Measurements from ENCODE around the gene RNF141.

The RNF141 gene

GRCh38 chr11:10496296-10496936 is 44.6 kb downstream of the RNF141 start:
- Histone ChIP-seq H3K36me3 (ENCODE audit: control insufficient read depth in 2 of 2, insufficient read depth in 1 of 2, low read length in 2 of 2) (peaks cover 0 to 12% of the 10 kb centered on the region in 2 experiments; a peak in 1 of 3 replicates), H3K27ac (ENCODE audit: extremely low read depth, low read depth, low read length) (no peak overlapping the region), H3K4me3 (ENCODE audit: low read depth, low read length) (no peak overlapping the region), H3K4me1 (ENCODE audit: control insufficient read depth, insufficient read depth, low read length) (no peaks in the 10 kb centered on the region), H3K9me3 (ENCODE audit: control insufficient read depth, insufficient read depth, low read depth, low read length) (no peaks in the 10 kb centered on the region)
- no peak for TF ChIP-seq ZNF530 (tag by site-specific recombination; IDR thresholded peaks at IDR 0.05; ENCODE audit: low read depth)
- TF ChIP-seq ZNF580 (tag by site-specific recombination; IDR thresholded peaks at IDR 0.05), result no peak
- TF ChIP-seq SP7 (tag by site-specific recombination; IDR thresholded peaks at IDR 0.05), result no peak
- POLR2A ChIA-PET, result no interaction called here
- CTCF ChIA-PET, result no interaction called here

- Histone ChIP-seq H3K4me1 (ENCODE audit: control insufficient read depth, insufficient read depth, low read length) (no peaks in the 10 kb centered on the region), H3K4me3 (ENCODE audit: low read depth, low read length) (no peak overlapping the region), H3K27ac (ENCODE audit: extremely low read depth, low read depth, low read length) (no peak overlapping the region), H3K36me3 (ENCODE audit: control insufficient read depth in 2 of 2, insufficient read depth in 1 of 2, low read length in 2 of 2) (peaks cover 0 to 9% of the 10 kb centered on the region in 2 experiments; a peak in 1 of 3 replicates), H3K9me3 (ENCODE audit: control insufficient read depth, insufficient read depth, low read depth, low read length) (no peaks in the 10 kb centered on the region)
- ChIA-PET POLR2A (no interaction called here), CTCF (no interaction called here)
- TF ChIP-seq ZBTB11 (tag by site-specific recombination; conservative IDR thresholded peaks at IDR 0.05; ENCODE audit: low read depth) (no peak), KLF17 (tag by site-specific recombination; IDR thresholded peaks at IDR 0.05) (no peak)
Measured at GRCh38 chr11:10495464-10495786, 45.6 kb downstream of the RNF141 start.

- H3K4me3 ChIP-seq (ENCODE audit: low read depth, low read length), result no peak overlapping the region
- H3K36me3 ChIP-seq (ENCODE audit: control insufficient read depth in 2 of 2, insufficient read depth in 1 of 2, low read length in 2 of 2), result peaks cover 0 to 3% of the 10 kb centered on the region in 2 experiments; a peak in 1 of 3 replicates
- H3K27ac ChIP-seq (ENCODE audit: extremely low read depth, low read depth, low read length), result no peak overlapping the region
- H3K9me3 ChIP-seq (ENCODE audit: control insufficient read depth, insufficient read depth, low read depth, low read length), result no peaks in the 10 kb centered on the region
- H3K4me1 ChIP-seq (ENCODE audit: control insufficient read depth, insufficient read depth, low read length), result no peaks in the 10 kb centered on the region
- ChIA-PET CTCF (no interaction called here), POLR2A (interaction anchor here (0.6 kb wide), 1 partner anchor 66 kb away, joined by 10 read pairs; no protein-coding TSS in a partner anchor)
- TF ChIP-seq ZNF658 (tag by site-specific recombination; IDR thresholded peaks at IDR 0.05) (no peak), TRIM28 (IDR thresholded peaks at IDR 0.05; ENCODE audit: borderline replicate concordance, low read length) (no peak), ZNF48 (tag by site-specific recombination; IDR thresholded peaks at IDR 0.05) (no peak), ZNF146 (tag by site-specific recombination; IDR thresholded peaks at IDR 0.05) (no peak), BCL6B (tag by site-specific recombination; IDR thresholded peaks at IDR 0.05) (no peak), ZNF664 (tag by site-specific recombination; IDR thresholded peaks at IDR 0.05) (no peak), ZNF549 (tag by site-specific recombination; IDR thresholded peaks at IDR 0.05) (no peak), YY1 (tag by site-specific recombination; IDR thresholded peaks at IDR 0.05) (no peak), ZNF629 (tag by site-specific recombination; IDR thresholded peaks at IDR 0.05) (no peak), ZNF654 (tag by site-specific recombination; IDR thresholded peaks at IDR 0.05; ENCODE audit: low read depth) (no peak), KLF17 (tag by site-specific recombination; IDR thresholded peaks at IDR 0.05) (no peak), PRDM10 (tag by site-specific recombination; IDR thresholded peaks at IDR 0.05) (no peak)
Measured at GRCh38 chr11:10494636-10495463, 46.1 kb downstream of the RNF141 start.
